HCT116 (cell line): Measurements from ENCODE around the gene SLC25A47.

Experiments used
- EZH2 ChIP-seq: fragments of 200-600 bp; sonication (generic); IDR thresholded peaks from 2 replicates; pipeline ENCODE4 v1.6.1; 2017; ENCODE audit warnings: antibody characterized with exemption, mixed run types
- MAX ChIP-seq: IDR thresholded peaks from 2 replicates; pipeline ENCODE4 v1.6.1; 2012
- POLR2A ChIP-seq: IDR thresholded peaks from 2 replicates; pipeline ENCODE4 v1.7.0; 2011; ENCODE audit warnings: borderline replicate concordance; ENCODE audit not compliant: insufficient read depth, insufficient read length; ENCODE audit errors: extremely low read depth
- POLR2AphosphoS5 ChIP-seq: IDR thresholded peaks from 2 replicates; pipeline ENCODE4 v1.6.1; 2011; ENCODE audit warnings: mild to moderate bottlenecking, low read depth, low read length, moderate library complexity
- RAD21 ChIP-seq: IDR thresholded peaks from 2 replicates; pipeline ENCODE4 v1.6.1; 2012; ENCODE audit warnings: low read depth, mild to moderate bottlenecking
- SP1 ChIP-seq: IDR thresholded peaks from 2 replicates; pipeline ENCODE4 v1.6.1; 2012; ENCODE audit warnings: low read depth
- YY1 ChIP-seq: IDR thresholded peaks from 2 replicates; pipeline ENCODE4 v1.6.1; 2011; ENCODE audit warnings: low read length, low read depth, moderate library complexity, mild to moderate bottlenecking; ENCODE audit not compliant: insufficient replicate concordance; ENCODE audit errors: extremely low read depth
- TF ChIP-seq, protein P1 (sequence below), 3 experiments: fragments of 200-600 bp in 1 of 3; sonication (generic) in 1 of 3; IDR thresholded peaks in 2 of 3; conservative IDR thresholded peaks in 1 of 3; 2 replicates each; pipeline ENCODE4 v1.5.1; 2012 to 2017; ENCODE audit warnings: low read depth in 2 of 3, low read length in 2 of 3, antibody characterized with exemption in 1 of 3, borderline replicate concordance in 1 of 3, control low read depth in 1 of 3, mild to moderate bottlenecking in 1 of 3, mixed read lengths in 1 of 3, mixed run types in 1 of 3, moderate library complexity in 1 of 3; ENCODE audit not compliant: insufficient read depth in 1 of 3
- TF ChIP-seq, protein P2 (sequence below): IDR thresholded peaks from 2 replicates; pipeline ENCODE4 v1.6.1; 2012; ENCODE audit warnings: low read depth

DNA sequence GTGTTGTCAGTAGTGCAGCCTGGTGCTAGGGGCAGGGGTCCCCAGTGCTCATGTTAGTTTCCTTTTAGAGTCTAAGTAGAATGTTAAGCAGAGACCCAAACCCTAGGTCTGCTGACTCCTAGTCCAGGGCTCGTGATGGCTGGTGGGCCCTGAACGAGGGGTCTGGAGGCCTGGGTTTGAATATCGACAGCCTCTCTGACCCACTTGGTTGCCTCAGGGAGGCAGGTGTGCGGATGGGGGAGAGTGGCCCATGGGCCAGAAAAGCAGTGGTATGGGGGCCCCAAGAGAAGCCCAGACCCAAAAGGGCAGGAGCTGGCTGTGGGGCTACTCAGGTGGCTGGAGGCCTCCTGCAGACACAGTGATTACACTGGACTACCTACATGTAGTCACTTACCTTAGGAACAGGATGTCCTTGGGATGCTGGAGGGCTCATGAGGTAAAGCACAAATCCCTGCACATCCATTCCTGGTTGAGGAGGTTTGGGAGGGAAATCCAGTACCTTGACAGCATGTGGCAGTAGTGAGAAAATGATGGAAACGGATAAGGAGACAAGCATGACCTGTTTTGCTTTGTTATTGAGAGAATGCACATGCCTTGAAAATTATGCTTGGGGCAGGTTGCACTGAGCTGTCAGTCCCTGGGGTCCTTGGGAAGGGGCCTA is 15.2 kb upstream of the SLC25A47 start:
- TF ChIP-seq, protein P1, sequence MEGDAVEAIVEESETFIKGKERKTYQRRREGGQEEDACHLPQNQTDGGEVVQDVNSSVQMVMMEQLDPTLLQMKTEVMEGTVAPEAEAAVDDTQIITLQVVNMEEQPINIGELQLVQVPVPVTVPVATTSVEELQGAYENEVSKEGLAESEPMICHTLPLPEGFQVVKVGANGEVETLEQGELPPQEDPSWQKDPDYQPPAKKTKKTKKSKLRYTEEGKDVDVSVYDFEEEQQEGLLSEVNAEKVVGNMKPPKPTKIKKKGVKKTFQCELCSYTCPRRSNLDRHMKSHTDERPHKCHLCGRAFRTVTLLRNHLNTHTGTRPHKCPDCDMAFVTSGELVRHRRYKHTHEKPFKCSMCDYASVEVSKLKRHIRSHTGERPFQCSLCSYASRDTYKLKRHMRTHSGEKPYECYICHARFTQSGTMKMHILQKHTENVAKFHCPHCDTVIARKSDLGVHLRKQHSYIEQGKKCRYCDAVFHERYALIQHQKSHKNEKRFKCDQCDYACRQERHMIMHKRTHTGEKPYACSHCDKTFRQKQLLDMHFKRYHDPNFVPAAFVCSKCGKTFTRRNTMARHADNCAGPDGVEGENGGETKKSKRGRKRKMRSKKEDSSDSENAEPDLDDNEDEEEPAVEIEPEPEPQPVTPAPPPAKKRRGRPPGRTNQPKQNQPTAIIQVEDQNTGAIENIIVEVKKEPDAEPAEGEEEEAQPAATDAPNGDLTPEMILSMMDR (IDR thresholded peaks at IDR 0.05 in 2 of 3, conservative IDR thresholded peaks at IDR 0.05 in 1 of 3; ENCODE audit: borderline replicate concordance in 1 of 3, insufficient read depth in 1 of 3, low read depth in 2 of 3, low read length in 2 of 3), result no peak
- TF ChIP-seq SP1 (no peak), EZH2 (no peak), MAX (no peak; the same call in 1 of the 2 replicates), POLR2A (no peak), POLR2AphosphoS5 (no peak), YY1 (no peak), RAD21 (no peak)
- TF ChIP-seq, protein P2, sequence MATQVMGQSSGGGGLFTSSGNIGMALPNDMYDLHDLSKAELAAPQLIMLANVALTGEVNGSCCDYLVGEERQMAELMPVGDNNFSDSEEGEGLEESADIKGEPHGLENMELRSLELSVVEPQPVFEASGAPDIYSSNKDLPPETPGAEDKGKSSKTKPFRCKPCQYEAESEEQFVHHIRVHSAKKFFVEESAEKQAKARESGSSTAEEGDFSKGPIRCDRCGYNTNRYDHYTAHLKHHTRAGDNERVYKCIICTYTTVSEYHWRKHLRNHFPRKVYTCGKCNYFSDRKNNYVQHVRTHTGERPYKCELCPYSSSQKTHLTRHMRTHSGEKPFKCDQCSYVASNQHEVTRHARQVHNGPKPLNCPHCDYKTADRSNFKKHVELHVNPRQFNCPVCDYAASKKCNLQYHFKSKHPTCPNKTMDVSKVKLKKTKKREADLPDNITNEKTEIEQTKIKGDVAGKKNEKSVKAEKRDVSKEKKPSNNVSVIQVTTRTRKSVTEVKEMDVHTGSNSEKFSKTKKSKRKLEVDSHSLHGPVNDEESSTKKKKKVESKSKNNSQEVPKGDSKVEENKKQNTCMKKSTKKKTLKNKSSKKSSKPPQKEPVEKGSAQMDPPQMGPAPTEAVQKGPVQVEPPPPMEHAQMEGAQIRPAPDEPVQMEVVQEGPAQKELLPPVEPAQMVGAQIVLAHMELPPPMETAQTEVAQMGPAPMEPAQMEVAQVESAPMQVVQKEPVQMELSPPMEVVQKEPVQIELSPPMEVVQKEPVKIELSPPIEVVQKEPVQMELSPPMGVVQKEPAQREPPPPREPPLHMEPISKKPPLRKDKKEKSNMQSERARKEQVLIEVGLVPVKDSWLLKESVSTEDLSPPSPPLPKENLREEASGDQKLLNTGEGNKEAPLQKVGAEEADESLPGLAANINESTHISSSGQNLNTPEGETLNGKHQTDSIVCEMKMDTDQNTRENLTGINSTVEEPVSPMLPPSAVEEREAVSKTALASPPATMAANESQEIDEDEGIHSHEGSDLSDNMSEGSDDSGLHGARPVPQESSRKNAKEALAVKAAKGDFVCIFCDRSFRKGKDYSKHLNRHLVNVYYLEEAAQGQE, result no peak
